COR-L47 (cell line): ENCODE measurements around the gene NEDD4L.

ENCODE experiments used
- DNase-seq: peaks from one replicate; lab custom pipeline; 2025; lab: John Stamatoyannopoulos, UW

The NEDD4L gene

GRCh38 chr18:58052960-58053359 is 8.9 kb downstream of the NEDD4L start:
- DNase-seq: no peak

- DNase-seq: no peak
Observed at GRCh38 chr18:58054041-58054781, 10.2 kb downstream of the NEDD4L start.

DNA sequence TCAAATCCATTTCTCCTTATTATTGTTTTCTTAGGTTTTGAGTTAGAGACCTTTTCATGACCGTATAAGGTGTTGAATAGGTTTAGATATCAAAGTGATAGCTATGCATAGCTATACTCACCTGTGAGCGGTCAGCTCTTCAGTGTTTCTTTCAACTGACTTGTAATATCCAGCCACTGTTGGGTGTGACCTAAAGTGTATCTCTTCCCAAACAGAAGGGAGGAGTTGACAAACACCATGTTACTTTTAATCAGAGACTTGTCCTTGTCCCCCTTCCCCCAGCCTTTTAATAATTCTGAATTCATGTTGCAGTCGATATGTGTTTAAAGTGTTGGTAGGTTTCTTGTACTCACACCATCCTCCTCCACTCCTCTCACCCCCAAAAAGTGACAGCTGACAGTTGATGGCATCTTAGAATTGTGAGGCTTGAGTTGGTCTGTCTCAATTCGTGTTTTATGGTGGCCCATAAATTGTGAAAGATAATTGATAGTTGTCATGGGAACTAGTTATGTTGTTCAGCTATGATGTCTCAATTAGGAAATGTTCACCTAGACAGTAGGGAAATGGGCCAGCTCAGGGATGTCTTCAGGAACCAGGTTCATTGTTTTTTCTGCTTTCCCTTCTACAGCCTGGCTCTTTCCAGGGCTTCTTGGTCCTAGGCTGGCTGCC is 12.0 kb downstream of the NEDD4L start:
- DNase-seq: no peak

- no peak for DNase-seq
Observed at GRCh38 chr18:58056852-58057251, 12.8 kb downstream of the NEDD4L start.

DNA sequence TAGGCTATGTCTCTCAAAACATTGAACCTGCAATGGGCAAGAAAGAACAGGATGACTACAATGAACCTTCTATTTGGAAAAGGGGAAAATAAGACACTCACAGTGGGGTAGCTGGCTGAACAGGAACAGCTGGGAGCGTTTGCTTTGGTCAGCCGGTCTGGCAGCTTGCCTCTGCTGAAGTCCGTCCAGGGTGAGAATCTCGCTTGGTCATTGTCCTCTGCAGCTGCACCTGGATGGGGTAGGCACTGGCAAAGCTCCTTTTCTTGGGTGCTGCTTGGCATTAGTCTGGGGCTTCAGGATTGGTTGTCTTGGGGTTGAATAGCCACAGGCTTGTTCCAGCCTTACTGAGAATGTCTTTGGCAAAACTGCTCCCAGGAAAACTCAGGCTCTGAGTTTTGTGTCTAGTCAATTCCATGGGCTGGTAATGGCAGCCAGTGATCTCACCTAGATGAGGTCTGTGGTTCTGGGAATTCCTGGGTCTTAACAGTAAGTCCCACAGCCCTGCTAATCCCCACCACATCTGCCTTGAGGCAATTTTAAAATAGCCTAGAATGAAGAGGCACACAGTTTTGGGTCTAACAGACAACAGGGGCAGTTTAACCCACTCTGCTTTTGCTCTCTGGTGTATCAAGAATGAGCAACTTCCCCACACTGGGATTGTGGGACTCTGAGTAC is 13.4 kb downstream of the NEDD4L start:
- DNase-seq: peak; percentile 80

DNA sequence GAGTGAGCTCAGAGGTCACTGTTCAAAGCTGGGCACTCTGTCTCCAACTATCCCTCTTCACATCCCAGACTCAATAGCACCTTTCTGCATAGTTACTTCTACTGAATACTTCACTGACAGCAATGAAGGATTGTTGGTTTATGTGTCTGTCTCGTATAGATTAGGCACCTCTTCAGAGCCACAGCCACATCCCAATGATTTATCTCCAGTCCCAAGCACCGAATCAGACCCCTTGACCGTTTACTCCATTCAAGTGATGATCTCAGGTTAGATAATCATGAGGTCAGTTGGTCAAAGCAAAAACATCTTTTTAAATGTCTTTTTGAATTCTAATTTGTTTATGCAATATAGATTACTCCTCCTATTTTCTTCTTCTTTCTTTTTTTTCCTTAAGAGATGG is 14.7 kb downstream of the NEDD4L start:
- DNase-seq: no peak

- no peak for DNase-seq
Observed at GRCh38 chr18:58060254-58060653, 16.2 kb downstream of the NEDD4L start.

- no peak for DNase-seq
Observed at GRCh38 chr18:58061349-58061748, 17.3 kb downstream of the NEDD4L start.

DNA sequence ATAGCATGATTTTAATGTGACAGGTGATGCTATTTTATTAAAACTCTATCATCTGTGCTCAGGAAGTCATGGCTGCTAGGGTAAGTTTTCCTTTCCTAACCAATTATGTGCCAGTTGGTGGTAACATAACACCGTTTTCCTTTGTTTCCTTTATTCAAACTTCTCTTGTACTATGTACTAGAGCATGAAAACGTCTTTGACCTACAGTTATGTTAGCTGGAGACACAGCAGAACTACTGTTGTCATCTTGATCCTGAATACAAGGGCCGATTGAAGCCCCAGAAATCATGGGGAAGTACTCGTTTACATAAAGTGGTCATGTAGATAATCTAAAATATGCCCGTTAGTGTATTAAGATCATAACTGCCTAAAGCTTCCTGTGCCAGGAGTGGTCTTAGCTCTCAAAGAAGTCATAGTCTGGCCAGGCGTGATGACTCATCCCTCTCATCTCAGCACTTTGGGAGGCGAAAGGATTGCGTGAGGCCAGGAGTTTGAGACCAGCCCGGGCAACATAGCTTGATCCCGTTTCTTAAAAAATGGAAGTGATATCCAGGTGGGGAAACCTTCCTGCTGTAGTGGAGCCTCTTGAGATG is 20.5 kb downstream of the NEDD4L start:
- no peak for DNase-seq

- no peak for DNase-seq
Observed at GRCh38 chr18:58065956-58066355, 21.9 kb downstream of the NEDD4L start.

DNA sequence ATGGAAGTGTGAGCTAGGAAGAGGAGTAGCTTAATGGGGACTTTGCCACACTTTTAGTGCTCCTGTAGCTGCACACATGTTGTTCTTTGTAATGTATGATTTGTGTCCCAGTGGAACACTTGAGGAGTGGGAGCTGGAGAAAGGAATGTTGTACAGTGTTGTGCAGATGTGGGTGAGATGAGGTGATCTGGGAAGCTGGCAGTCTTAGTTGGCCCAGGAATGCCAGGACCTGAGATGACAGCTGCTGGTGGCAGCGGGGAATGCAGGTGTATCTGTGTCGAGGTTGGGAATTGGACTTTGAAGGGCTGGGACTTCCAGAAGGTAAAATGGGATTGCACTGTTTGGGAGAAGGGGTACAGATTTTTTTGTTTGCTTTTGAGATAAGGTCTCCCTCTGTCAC is 23.6 kb downstream of the NEDD4L start:
- no peak for DNase-seq

GRCh38 chr18:58069099-58069498 is 25.1 kb downstream of the NEDD4L start:
- DNase-seq: no peak

DNA sequence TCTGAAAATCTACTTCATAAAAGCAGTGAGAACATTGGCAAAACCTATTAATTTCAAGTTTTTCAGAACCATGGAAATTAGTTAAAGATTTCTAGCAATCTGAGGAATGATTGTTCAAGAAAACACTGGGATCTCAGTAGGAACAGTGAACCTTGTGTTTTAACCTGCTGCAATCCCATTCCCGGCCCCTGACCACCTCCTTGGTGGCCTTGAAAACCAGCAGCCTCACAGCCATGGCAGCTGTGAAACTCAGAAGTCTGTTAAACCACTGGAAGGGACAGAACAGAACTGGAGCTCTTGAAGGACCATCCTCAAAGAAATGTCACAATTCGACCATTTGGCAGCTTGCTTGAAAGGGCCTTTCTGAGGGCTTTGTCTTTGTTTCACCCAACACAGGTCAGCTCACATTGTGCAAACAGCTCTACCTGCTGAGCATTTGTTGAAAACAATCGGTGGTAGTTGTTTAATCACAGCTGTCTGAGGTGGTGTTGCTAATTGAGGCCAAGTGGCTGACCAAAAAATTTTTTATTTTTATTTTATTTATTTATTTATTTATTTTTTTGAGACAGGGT is 25.8 kb downstream of the NEDD4L start:
- DNase-seq: peak; percentile 79

- no peak for DNase-seq
Observed at GRCh38 chr18:58076052-58076451, 32.0 kb downstream of the NEDD4L start.

- DNase-seq: no peak
Observed at GRCh38 chr18:58077329-58077728, 33.3 kb downstream of the NEDD4L start.

- no peak for DNase-seq
Observed at GRCh38 chr18:58078889-58079573, 35.0 kb downstream of the NEDD4L start.

DNA sequence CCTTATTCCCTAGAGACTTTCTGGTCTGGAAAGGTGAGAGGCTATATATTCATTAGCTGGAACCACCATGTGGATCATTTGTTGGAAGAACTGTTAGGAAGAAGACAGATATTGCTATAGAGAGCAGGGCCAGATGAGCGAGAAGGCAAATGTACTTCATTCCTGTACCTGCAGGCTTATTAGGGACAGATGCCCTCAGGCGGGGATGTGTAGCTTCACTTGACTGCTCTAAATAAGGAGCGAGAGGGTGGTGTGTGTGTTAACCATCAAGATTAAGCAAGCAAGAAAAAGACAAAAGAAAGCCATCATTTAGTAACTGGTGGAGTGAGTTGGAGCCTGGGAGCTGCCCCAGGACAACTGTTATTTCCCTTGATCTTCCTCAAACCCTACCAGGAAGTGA is 36.4 kb downstream of the NEDD4L start:
- DNase-seq: no peak

DNA sequence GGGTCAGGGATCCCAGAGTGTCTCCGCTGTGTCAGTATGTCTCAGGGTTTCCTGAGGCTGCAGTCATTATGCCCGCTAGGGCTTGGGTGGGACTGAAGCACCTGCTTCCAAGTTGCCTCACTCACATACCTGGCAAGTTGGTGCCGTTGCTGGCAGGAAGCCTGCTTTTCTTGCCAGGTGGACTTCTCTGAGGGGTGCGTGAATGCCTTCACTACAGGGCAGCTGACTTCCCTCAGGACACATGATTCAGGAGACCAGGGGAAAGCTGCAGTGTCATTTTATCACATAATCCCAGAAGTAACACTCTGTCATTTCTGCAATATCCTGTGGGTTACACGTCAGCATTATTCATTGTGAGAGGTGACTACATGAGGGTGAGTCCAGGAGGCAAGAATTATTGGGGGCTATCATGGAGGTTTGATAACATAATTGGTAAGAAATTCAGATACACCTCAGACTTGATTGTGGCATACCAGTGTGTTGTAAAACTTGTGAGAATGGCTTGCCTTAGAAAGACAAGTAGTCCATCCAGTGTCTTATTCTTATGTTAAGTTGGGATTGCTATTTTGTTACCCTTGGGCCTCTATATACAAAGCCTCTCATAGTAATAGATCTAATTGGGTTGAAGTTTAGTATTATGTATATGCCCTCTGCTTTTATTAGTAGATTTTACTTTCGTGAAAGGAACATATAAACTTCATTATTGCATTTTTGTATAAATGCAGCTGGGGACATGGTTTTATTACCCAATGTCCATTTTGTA is 44.1 kb downstream of the NEDD4L start:
- no peak for DNase-seq

DNA sequence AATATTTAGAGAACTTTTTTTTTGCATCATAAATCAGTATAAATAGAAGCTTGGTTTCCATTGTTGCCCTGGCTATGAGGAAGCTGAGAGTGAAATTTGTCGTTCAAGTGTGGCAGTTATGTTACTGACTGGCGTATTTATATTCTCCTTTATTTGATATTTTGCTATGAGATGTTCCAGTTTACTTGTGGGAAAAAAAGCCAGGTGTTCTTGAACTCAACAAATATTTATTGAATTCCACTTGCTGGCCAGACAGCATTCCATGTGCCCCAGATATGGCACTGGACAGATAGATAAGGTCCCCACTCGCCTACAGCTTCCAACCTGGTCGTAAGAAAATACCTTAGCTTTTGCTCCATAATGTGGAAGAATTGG is 44.7 kb downstream of the NEDD4L start:
- no peak for DNase-seq

GRCh38 chr18:58091099-58091611 is 47.1 kb downstream of the NEDD4L start:
- DNase-seq: peak; percentile 48

GRCh38 chr18:58093311-58093803 is 49.3 kb downstream of the NEDD4L start:
- no peak for DNase-seq
